ENCODE results near the gene PDIA5. TPM values are rescaled to one million over a fixed set of nuclear protein-coding genes. Genes with fewer than 3 reads are reported as not detected.

The PDIA5 gene
- total RNA-seq, 2 experiments from 2014 or later, result 8.1 to 11.7 TPM

- Histone ChIP-seq H3K9me3 (ENCODE audit: low read length) (no peaks in the 10 kb centered on the region), H3K9me2 (ENCODE audit: insufficient read depth, low read length) (no peaks in the 10 kb centered on the region), H3K27ac (ENCODE audit: low read depth, low read length, poor library complexity, severe bottlenecking) (no peak overlapping the region), H3K36me3 (ENCODE audit: insufficient read depth, low read length) (no peaks in the 10 kb centered on the region), H3K4me1 (ENCODE audit: insufficient read depth, low read length, poor library complexity, severe bottlenecking) (no peaks in the 10 kb centered on the region), H3K79me2 (ENCODE audit: insufficient read depth, low read depth, low read length) (no peaks in the 10 kb centered on the region), H3K4me3 (ENCODE audit: low read depth, low read length, poor library complexity, severe bottlenecking) (no peak overlapping the region), H4K20me1 (ENCODE audit: insufficient read depth, low read length) (no peaks in the 10 kb centered on the region), H3K4me2 (ENCODE audit: low read length) (no peak overlapping the region), H2AFZ (ENCODE audit: low read length) (no peak overlapping the region)
- BruUV-seq (replicated peaks), result no TSS peak
- intact Hi-C loops (cut with micrococcal nuclease; ENCODE audit: unreplicated experiment), result loop anchor here (10.0 kb wide), 1 partner anchor 157 kb away; no protein-coding TSS in a partner anchor
- POLR2A ChIA-PET, result interaction anchor here (0.6 kb wide), 2 partner anchors 181 to 1159 kb away, joined by 3 to 5 read pairs; no protein-coding TSS in a partner anchor
- TF ChIP-seq CTCF (conservative IDR thresholded peaks at IDR 0.05; ENCODE audit: low read length) (no peak), EZH2phosphoT487 (IDR thresholded peaks at IDR 0.05; ENCODE audit: borderline replicate concordance, low read depth, low read length) (no peak)
- no peak for DNase-seq (ENCODE audit: low spot score)
- CTCF ChIA-PET (ENCODE audit: unreplicated experiment), result no interaction called here
Measured at GRCh38 chr3:123021388-123021787, 45.4 kb upstream of the PDIA5 start.

GRCh38 chr3:123021996-123022510 is 44.8 kb upstream of the PDIA5 start:
- no TSS peak for BruUV-seq (replicated peaks)
- Histone ChIP-seq H3K36me3 (ENCODE audit: insufficient read depth, low read length) (no peaks in the 10 kb centered on the region), H3K9me3 (ENCODE audit: low read length) (no peaks in the 10 kb centered on the region), H3K4me1 (ENCODE audit: insufficient read depth, low read length, poor library complexity, severe bottlenecking) (no peaks in the 10 kb centered on the region), H3K4me2 (ENCODE audit: low read length) (no peak overlapping the region), H2AFZ (ENCODE audit: low read length) (no peak overlapping the region), H3K9me2 (ENCODE audit: insufficient read depth, low read length) (no peaks in the 10 kb centered on the region), H3K79me2 (ENCODE audit: insufficient read depth, low read depth, low read length) (no peaks in the 10 kb centered on the region), H4K20me1 (ENCODE audit: insufficient read depth, low read length) (no peaks in the 10 kb centered on the region), H3K4me3 (ENCODE audit: low read depth, low read length, poor library complexity, severe bottlenecking) (no peak overlapping the region), H3K27ac (ENCODE audit: low read depth, low read length, poor library complexity, severe bottlenecking) (no peak overlapping the region)
- TF ChIP-seq CTCF (conservative IDR thresholded peaks at IDR 0.05; ENCODE audit: low read length) (no peak), EZH2phosphoT487 (IDR thresholded peaks at IDR 0.05; ENCODE audit: borderline replicate concordance, low read depth, low read length) (no peak)
- ChIA-PET POLR2A (interaction anchor here (0.8 to 1.1 kb wide), 3 partner anchors 63 to 101 kb away, joined by 3 to 7 read pairs (median 3); no protein-coding TSS in a partner anchor), CTCF (ENCODE audit: unreplicated experiment) (no interaction called here)
- intact Hi-C loops (cut with micrococcal nuclease; ENCODE audit: unreplicated experiment), result loop anchor here (10.0 kb wide), 1 partner anchor 157 kb away; no protein-coding TSS in a partner anchor
- no peak for DNase-seq (ENCODE audit: low spot score)

- intact Hi-C loops (cut with micrococcal nuclease; ENCODE audit: unreplicated experiment), result loop anchor here (10.0 kb wide), 1 partner anchor 159 kb away; no protein-coding TSS in a partner anchor
- BruUV-seq (replicated peaks), result no TSS peak
Measured at GRCh38 chr3:123024056-123024455, 42.8 kb upstream of the PDIA5 start.

More at GRCh38 chr3:123024056-123024455, 42.8 kb upstream of the PDIA5 start:
- no peaks in the 10 kb centered on the region for H4K20me1 ChIP-seq (ENCODE audit: insufficient read depth, low read length)
- no peaks in the 10 kb centered on the region for H3K4me1 ChIP-seq (ENCODE audit: insufficient read depth, low read length, poor library complexity, severe bottlenecking)
- H3K27ac ChIP-seq (ENCODE audit: low read depth, low read length, poor library complexity, severe bottlenecking), result no peak overlapping the region
- ChIA-PET POLR2A (interaction anchor here (0.6 to 1.0 kb wide), 2 partner anchors 22 to 48 kb away, joined by 4 read pairs; no protein-coding TSS in a partner anchor), CTCF (ENCODE audit: unreplicated experiment) (no interaction called here)
- no peaks in the 10 kb centered on the region for H3K36me3 ChIP-seq (ENCODE audit: insufficient read depth, low read length)
- H3K9me3 ChIP-seq (ENCODE audit: low read length), result no peaks in the 10 kb centered on the region
- no peaks in the 10 kb centered on the region for H3K9me2 ChIP-seq (ENCODE audit: insufficient read depth, low read length)
- TF ChIP-seq CTCF (conservative IDR thresholded peaks at IDR 0.05; ENCODE audit: low read length) (no peak), EZH2phosphoT487 (IDR thresholded peaks at IDR 0.05; ENCODE audit: borderline replicate concordance, low read depth, low read length) (no peak)
- no peak for DNase-seq (ENCODE audit: low spot score)
- H2AFZ ChIP-seq (ENCODE audit: low read length), result no peak overlapping the region
- H3K4me3 ChIP-seq (ENCODE audit: low read depth, low read length, poor library complexity, severe bottlenecking), result no peak overlapping the region
- no peaks in the 10 kb centered on the region for H3K79me2 ChIP-seq (ENCODE audit: insufficient read depth, low read depth, low read length)
- no peak overlapping the region for H3K4me2 ChIP-seq (ENCODE audit: low read length)
